NCI-H1417 (cell line): Measurements from ENCODE around the gene FGF22.
"Not testable (repeated sequence)": the region's sequence is repeated elsewhere in the genome, so short reads cannot be mapped to it uniquely, and the experiment has no call there.

ENCODE experiments used
- DNase-seq, 3 experiments: peaks; one replicate each; lab custom pipeline; 2025; lab: John Stamatoyannopoulos, UW

FGF22 gene

GRCh38 chr19:639253-640160, at the start of gene FGF22:
FGF22 (plus strand) TSS chr19:639879; CDS start chr19:639926, 47 bp downstream.
- peak; percentile 91 to 96 (median 95) for DNase-seq

- DNase-seq, result peak; percentile 31 to 69 (median 61)
These were observed 49.3 kb upstream of the FGF22 start for GRCh38 chr19:590396-590745.

- DNase-seq, result no peak
These were observed 49.0 kb upstream of the FGF22 start for GRCh38 chr19:590750-591098.

- no peak for DNase-seq
These were observed 48.4 kb upstream of the FGF22 start for GRCh38 chr19:591099-591958.

- no peak for DNase-seq
These were observed 47.6 kb upstream of the FGF22 start for GRCh38 chr19:592101-592500.

GRCh38 chr19:593055-593454, 46.6 kb upstream of the FGF22 start:
- DNase-seq, result no peak

GRCh38 chr19:593505-593904, 46.2 kb upstream of the FGF22 start:
- no peak for DNase-seq

GRCh38 chr19:594265-594870, 45.3 kb upstream of the FGF22 start:
- no peak for DNase-seq

- DNase-seq, result no peak
These were observed 44.1 kb upstream of the FGF22 start for GRCh38 chr19:595326-596262.

- DNase-seq, result no peak
These were observed 43.4 kb upstream of the FGF22 start for GRCh38 chr19:596263-596655.

GRCh38 chr19:597406-598315, 42.0 kb upstream of the FGF22 start:
- DNase-seq, result no peak

GRCh38 chr19:601310-601709, 38.4 kb upstream of the FGF22 start:
- no peak for DNase-seq

- DNase-seq, result no peak
These were observed 37.9 kb upstream of the FGF22 start for GRCh38 chr19:601790-602189.

- no peak for DNase-seq
These were observed 37.0 kb upstream of the FGF22 start for GRCh38 chr19:602391-603301.

GRCh38 chr19:603302-603639, 36.4 kb upstream of the FGF22 start:
- DNase-seq, result not testable (repeated sequence)

GRCh38 chr19:603779-604178, 35.9 kb upstream of the FGF22 start:
- not testable (repeated sequence) for DNase-seq

- DNase-seq, result no peak
These were observed 35.3 kb upstream of the FGF22 start for GRCh38 chr19:604355-604754.

- DNase-seq, result not testable (repeated sequence)
These were observed 34.4 kb upstream of the FGF22 start for GRCh38 chr19:605061-605971.
